KMS-11 (cell line): ENCODE measurements around the gene PLEKHG5.
"Not testable (repeated sequence)": the region's sequence is repeated elsewhere in the genome, so short reads cannot be mapped to it uniquely, and the experiment has no call there.

ENCODE experiments used
- H2AFZ ChIP-seq: fragments of 200-600 bp; sonication (generic); 2 replicates; pipeline ENCODE4 v1.6.1; 2016; ENCODE audit warnings: antibody characterized with exemption, mixed run types, low read depth
- H3K27ac ChIP-seq: fragments of 200-600 bp; sonication (generic); 2 replicates; pipeline ENCODE4 v1.6.1; 2016; ENCODE audit warnings: mild to moderate bottlenecking, mixed run types
- H3K27me3 ChIP-seq: fragments of 200-600 bp; sonication (generic); 2 replicates; pipeline ENCODE4 v1.6.1; 2017; ENCODE audit warnings: mild to moderate bottlenecking, low read depth, mixed run types, moderate library complexity; ENCODE audit not compliant: insufficient read depth
- H3K36me3 ChIP-seq: fragments of 200-600 bp; sonication (generic); 2 replicates; pipeline ENCODE4 v1.6.1; 2017; ENCODE audit warnings: mild to moderate bottlenecking, mixed run types; ENCODE audit not compliant: insufficient read depth
- H3K4me1 ChIP-seq: fragments of 200-600 bp; sonication (generic); 2 replicates; pipeline ENCODE4 v1.6.1; 2016; ENCODE audit warnings: mild to moderate bottlenecking, low read depth, mixed run types; ENCODE audit not compliant: poor library complexity, severe bottlenecking
- H3K4me2 ChIP-seq: fragments of 200-600 bp; sonication (generic); 2 replicates; pipeline ENCODE4 v1.7.0; 2016; ENCODE audit warnings: mild to moderate bottlenecking, mixed run types
- H3K4me3 ChIP-seq: fragments of 200-600 bp; sonication (generic); IDR thresholded peaks from 2 replicates; pipeline ENCODE4 v1.6.1; 2017; ENCODE audit warnings: low read depth, low read length, mixed read lengths; ENCODE audit not compliant: insufficient read depth
- H3K79me2 ChIP-seq: fragments of 200-600 bp; sonication (generic); 2 replicates; pipeline ENCODE4 v1.6.1; 2016; ENCODE audit warnings: low read depth, mixed run types; ENCODE audit not compliant: insufficient read depth
- H3K9ac ChIP-seq: fragments of 200-600 bp; sonication (generic); 2 replicates; pipeline ENCODE4 v1.6.1; 2016; ENCODE audit warnings: mild to moderate bottlenecking, mixed run types
- H4K20me1 ChIP-seq: fragments of 200-600 bp; sonication (generic); 2 replicates; pipeline ENCODE4 v1.6.1; 2016; ENCODE audit warnings: mild to moderate bottlenecking, mixed run types; ENCODE audit not compliant: insufficient read depth
- CTCF ChIP-seq: fragments of 200-600 bp; sonication (generic); conservative IDR thresholded peaks from 2 replicates; pipeline ENCODE4 v1.6.1; 2017; ENCODE audit warnings: low read depth, mild to moderate bottlenecking, antibody characterized with exemption, low read length, moderate library complexity, mixed read lengths

Gene PLEKHG5

GRCh38 chr1:6435547-6435946 is 55.9 kb downstream of the PLEKHG5 start:
- no peaks in the 10 kb centered on the region for H3K4me1 ChIP-seq
- no peak overlapping the region for H2AFZ ChIP-seq
- no peaks in the 10 kb centered on the region for H3K79me2 ChIP-seq
- no peak overlapping the region for H3K27ac ChIP-seq
- H3K36me3 ChIP-seq: no peaks in the 10 kb centered on the region
- no peak overlapping the region for H3K4me3 ChIP-seq
- no peak overlapping the region for H3K9ac ChIP-seq
- H4K20me1 ChIP-seq: no peaks in the 10 kb centered on the region
- no peak overlapping the region for H3K4me2 ChIP-seq
- H3K27me3 ChIP-seq: peaks cover 86% of the 10 kb centered on the region
- no peak for TF ChIP-seq CTCF

GRCh38 chr1:6435129-6435528 is 56.3 kb downstream of the PLEKHG5 start:
- Histone ChIP-seq H4K20me1 (no peaks in the 10 kb centered on the region), H3K4me2 (no peak overlapping the region), H3K27me3 (peaks cover 89% of the 10 kb centered on the region), H3K4me3 (no peak overlapping the region), H3K79me2 (no peaks in the 10 kb centered on the region), H3K4me1 (no peaks in the 10 kb centered on the region), H3K9ac (no peak overlapping the region), H3K27ac (no peak overlapping the region), H2AFZ (no peak overlapping the region), H3K36me3 (no peaks in the 10 kb centered on the region)
- no peak for TF ChIP-seq CTCF

- no peaks in the 10 kb centered on the region for H3K4me1 ChIP-seq
- H3K36me3 ChIP-seq: no peaks in the 10 kb centered on the region
- H3K4me2 ChIP-seq: no peak overlapping the region
- H2AFZ ChIP-seq: no peak overlapping the region
- H4K20me1 ChIP-seq: no peaks in the 10 kb centered on the region
- H3K27ac ChIP-seq: no peak overlapping the region
- no peaks in the 10 kb centered on the region for H3K79me2 ChIP-seq
- H3K27me3 ChIP-seq: peaks cover 87% of the 10 kb centered on the region
- H3K4me3 ChIP-seq: no peak overlapping the region
- no peak overlapping the region for H3K9ac ChIP-seq
- TF ChIP-seq CTCF: no peak
Observed at GRCh38 chr1:6434186-6434585, 57.3 kb downstream of the PLEKHG5 start.

- not testable (repeated sequence) for H3K36me3 ChIP-seq, H2AFZ ChIP-seq, H3K9ac ChIP-seq, H4K20me1 ChIP-seq, H3K4me2 ChIP-seq, H3K79me2 ChIP-seq, H3K4me3 ChIP-seq, H3K27ac ChIP-seq, H3K4me1 ChIP-seq
- H3K27me3 ChIP-seq: peaks cover 88% of the 10 kb centered on the region
Observed at GRCh38 chr1:6431645-6432579, 59.6 kb downstream of the PLEKHG5 start.

GRCh38 chr1:6429660-6430411 is 61.6 kb downstream of the PLEKHG5 start:
- peaks cover 88% of the 10 kb centered on the region for H3K27me3 ChIP-seq
- not testable (repeated sequence) for H3K27ac ChIP-seq

GRCh38 chr1:6428453-6428852 is 63.0 kb downstream of the PLEKHG5 start:
- H2AFZ ChIP-seq, H3K27ac ChIP-seq, H3K4me1 ChIP-seq, H3K9ac ChIP-seq, H3K36me3 ChIP-seq, H4K20me1 ChIP-seq, H3K4me2 ChIP-seq, H3K4me3 ChIP-seq, H3K79me2 ChIP-seq: not testable (repeated sequence)
- peaks cover 86% of the 10 kb centered on the region for H3K27me3 ChIP-seq

More at GRCh38 chr1:6429660-6430411, 61.6 kb downstream of the PLEKHG5 start:
- not testable (repeated sequence) for H3K9ac ChIP-seq, H3K4me1 ChIP-seq, H3K4me2 ChIP-seq, H4K20me1 ChIP-seq, H3K79me2 ChIP-seq, H3K4me3 ChIP-seq, H2AFZ ChIP-seq, H3K36me3 ChIP-seq
